ENCODE measurements around the gene ARPC1B.
A peak's percentile ranks its signal among the peaks of the same experiment; 100 is the strongest.
"Not testable (repeated sequence)": the region's sequence is repeated elsewhere in the genome, so short reads cannot be mapped to it uniquely, and the experiment has no call there.

The ARPC1B gene

GRCh38 chr7:99429756-99430155, 55.2 kb downstream of the ARPC1B start:
- no peak for TF ChIP-seq CTCF (IDR thresholded peaks at IDR 0.05; ENCODE audit: low read depth, low read length)
- H3K36me3 ChIP-seq: peaks cover 69% of the 10 kb centered on the region

GRCh38 chr7:99431756-99432540, 57.4 kb downstream of the ARPC1B start:
- peaks cover 65% of the 10 kb centered on the region for H3K36me3 ChIP-seq
- H3K4me3 ChIP-seq (ENCODE audit: low read depth, low read length); H3K4me1 ChIP-seq; DNase-seq; H3K9me3 ChIP-seq; H3K27me3 ChIP-seq: not testable (repeated sequence)

More at GRCh38 chr7:99429756-99430155, 55.2 kb downstream of the ARPC1B start:
- H3K27me3 ChIP-seq: no peaks in the 10 kb centered on the region
- no peaks in the 10 kb centered on the region for H3K4me1 ChIP-seq
- H3K9me3 ChIP-seq: no peaks in the 10 kb centered on the region
- no peak for DNase-seq
- H3K4me3 ChIP-seq (ENCODE audit: low read depth, low read length): no peak overlapping the region

- Histone ChIP-seq H3K27me3 (no peaks in the 10 kb centered on the region), H3K36me3 (peaks cover 65% of the 10 kb centered on the region), H3K4me3 (ENCODE audit: low read depth, low read length) (no peak overlapping the region), H3K9me3 (no peaks in the 10 kb centered on the region), H3K4me1 (no peaks in the 10 kb centered on the region; the same call in 1 of the 2 replicates)
- no peak for DNase-seq
- no peak for TF ChIP-seq CTCF (IDR thresholded peaks at IDR 0.05; ENCODE audit: low read depth, low read length)
Observed at GRCh38 chr7:99433158-99433557, 58.6 kb downstream of the ARPC1B start.

GRCh38 chr7:99437946-99438572, 63.5 kb downstream of the ARPC1B start:
- Histone ChIP-seq H3K36me3 (peaks cover 45% of the 10 kb centered on the region), H3K9me3 (no peaks in the 10 kb centered on the region), H3K4me3 (ENCODE audit: low read depth, low read length) (peak overlapping the region; percentile 84), H3K4me1 (no peaks in the 10 kb centered on the region; the same call in 1 of the 2 replicates), H3K27me3 (no peaks in the 10 kb centered on the region)
- no peak for DNase-seq
- TF ChIP-seq CTCF (IDR thresholded peaks at IDR 0.05; ENCODE audit: low read depth, low read length): no peak

- Histone ChIP-seq H3K4me3 (ENCODE audit: low read depth, low read length) (peak within 1 kb of the TSS; percentile 84), H3K4me1 (no peaks in the 10 kb centered on the region; the same call in 1 of the 2 replicates), H3K36me3 (peaks cover 45% of the 10 kb centered on the region), H3K27me3 (no peaks in the 10 kb centered on the region), H3K9me3 (no peaks in the 10 kb centered on the region)
- DNase-seq: peak; percentile 97
- no peak for TF ChIP-seq CTCF (IDR thresholded peaks at IDR 0.05; ENCODE audit: low read depth, low read length)
Observed at GRCh38 chr7:99438573-99439480, 64.3 kb downstream of the ARPC1B start, which contains the start of the genes CPSF4 and PTCD1. Gene CPSF4, plus strand, starts transcription at chr7:99438943. Its CDS starts 140 bp downstream, at chr7:99439083. Gene PTCD1, minus strand, starts transcription at chr7:99438798. Its CDS starts 3,556 bp downstream, at chr7:99435242.

GRCh38 chr7:99440195-99440594, 65.7 kb downstream of the ARPC1B start:
- DNase-seq: no peak
- TF ChIP-seq CTCF (IDR thresholded peaks at IDR 0.05; ENCODE audit: low read depth, low read length): no peak
- H3K36me3 ChIP-seq: peaks cover 46% of the 10 kb centered on the region
- no peaks in the 10 kb centered on the region; the same call in 1 of the 2 replicates for H3K4me1 ChIP-seq
- H3K27me3 ChIP-seq: no peaks in the 10 kb centered on the region
- no peak overlapping the region; the same call in 1 of the 2 replicates for H3K4me3 ChIP-seq (ENCODE audit: low read depth, low read length)
- no peaks in the 10 kb centered on the region for H3K9me3 ChIP-seq

All from BE2C (cell line).